ENCODE results near the gene CD302.

The CD302 gene

DNA sequence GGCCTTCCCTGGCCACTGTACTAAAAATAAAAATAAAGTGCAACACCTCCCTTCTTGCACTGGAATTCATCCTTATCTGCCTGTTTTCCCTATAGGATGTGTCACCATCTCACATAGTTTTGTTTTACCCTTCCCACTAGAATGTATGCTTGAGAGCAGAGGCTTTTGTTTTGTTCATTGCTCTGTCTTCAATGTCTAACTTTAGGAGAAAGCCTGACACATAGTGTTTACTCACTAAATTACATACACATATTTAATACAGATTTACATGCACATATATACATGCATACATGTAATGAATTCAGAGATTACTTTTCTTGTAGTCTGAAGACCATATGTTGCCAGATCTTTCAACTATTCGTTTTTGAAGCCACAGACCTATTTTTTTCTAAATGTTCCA lies 23.0 kb downstream of the CD302 start:
- Histone ChIP-seq H3K4me3 (ENCODE audit: low read depth, low read length) (no peak overlapping the region), H3K27me3 (no peaks in the 10 kb centered on the region), H3K4me1 (no peaks in the 10 kb centered on the region), H3K36me3 (no peaks in the 10 kb centered on the region), H3K9me3 (no peaks in the 10 kb centered on the region)
- DNase-seq = no peak
- TF ChIP-seq, protein P1, sequence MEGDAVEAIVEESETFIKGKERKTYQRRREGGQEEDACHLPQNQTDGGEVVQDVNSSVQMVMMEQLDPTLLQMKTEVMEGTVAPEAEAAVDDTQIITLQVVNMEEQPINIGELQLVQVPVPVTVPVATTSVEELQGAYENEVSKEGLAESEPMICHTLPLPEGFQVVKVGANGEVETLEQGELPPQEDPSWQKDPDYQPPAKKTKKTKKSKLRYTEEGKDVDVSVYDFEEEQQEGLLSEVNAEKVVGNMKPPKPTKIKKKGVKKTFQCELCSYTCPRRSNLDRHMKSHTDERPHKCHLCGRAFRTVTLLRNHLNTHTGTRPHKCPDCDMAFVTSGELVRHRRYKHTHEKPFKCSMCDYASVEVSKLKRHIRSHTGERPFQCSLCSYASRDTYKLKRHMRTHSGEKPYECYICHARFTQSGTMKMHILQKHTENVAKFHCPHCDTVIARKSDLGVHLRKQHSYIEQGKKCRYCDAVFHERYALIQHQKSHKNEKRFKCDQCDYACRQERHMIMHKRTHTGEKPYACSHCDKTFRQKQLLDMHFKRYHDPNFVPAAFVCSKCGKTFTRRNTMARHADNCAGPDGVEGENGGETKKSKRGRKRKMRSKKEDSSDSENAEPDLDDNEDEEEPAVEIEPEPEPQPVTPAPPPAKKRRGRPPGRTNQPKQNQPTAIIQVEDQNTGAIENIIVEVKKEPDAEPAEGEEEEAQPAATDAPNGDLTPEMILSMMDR (IDR thresholded peaks at IDR 0.05; ENCODE audit: low read depth, low read length) = no peak

DNA sequence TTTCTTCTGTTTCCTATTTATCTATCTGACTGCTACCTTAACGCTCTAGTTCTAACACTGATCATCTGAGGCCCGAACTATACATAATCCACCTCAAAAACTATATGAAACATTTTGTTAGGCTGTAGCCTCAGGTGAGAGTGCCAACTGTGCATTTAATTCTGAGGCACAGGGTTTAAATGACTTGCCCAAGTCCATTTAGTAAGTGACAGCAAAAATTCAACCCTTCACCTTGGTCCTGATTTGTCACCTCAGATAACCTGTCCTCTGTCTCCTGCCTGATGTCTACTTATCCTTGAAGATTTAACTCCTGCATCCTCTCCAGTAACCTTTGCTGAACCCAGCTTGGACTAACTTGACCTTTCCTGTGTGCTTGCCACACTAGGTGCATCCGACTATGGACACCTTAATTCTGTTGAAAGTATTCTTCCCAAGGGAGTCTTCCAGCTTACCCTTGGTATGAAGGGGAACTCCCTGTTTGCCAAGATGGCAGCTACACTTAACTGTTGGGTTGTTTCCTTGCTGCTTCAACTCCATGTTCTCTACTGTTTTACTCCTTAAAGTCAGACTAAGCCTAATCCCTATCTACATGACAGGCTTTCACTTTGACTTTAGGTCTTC lies 23.5 kb downstream of the CD302 start:
- Histone ChIP-seq H3K4me1 (no peaks in the 10 kb centered on the region), H3K36me3 (peaks cover 3% of the 10 kb centered on the region; the same call in 1 of the 2 replicates), H3K9me3 (no peaks in the 10 kb centered on the region), H3K4me3 (ENCODE audit: low read depth, low read length) (no peak overlapping the region), H3K27me3 (no peaks in the 10 kb centered on the region)
- TF ChIP-seq, protein P1 (IDR thresholded peaks at IDR 0.05; ENCODE audit: low read depth, low read length) = no peak
- DNase-seq = no peak

DNA sequence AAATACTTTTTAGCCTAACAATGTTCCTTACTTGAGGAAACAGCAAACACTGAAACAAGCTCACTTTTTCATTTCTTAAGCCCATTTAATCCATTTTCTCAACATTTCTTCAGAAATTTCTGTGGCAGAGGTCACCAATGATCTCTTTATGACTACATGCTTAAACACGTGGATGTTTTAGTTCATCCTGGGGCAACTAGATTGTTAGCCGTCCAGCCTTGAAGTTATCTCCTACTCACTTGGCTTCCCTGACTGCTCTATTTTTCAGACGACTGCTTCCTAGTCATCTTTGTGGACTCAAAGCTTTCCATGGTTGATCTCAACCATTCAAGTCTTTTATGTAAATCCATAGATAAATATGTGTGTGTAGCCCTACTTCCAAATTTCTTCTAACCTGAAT lies 24.1 kb downstream of the CD302 start:
- no peaks in the 10 kb centered on the region for H3K9me3 ChIP-seq
- H3K36me3 ChIP-seq = peaks cover 6% of the 10 kb centered on the region; the same call in 1 of the 2 replicates
- 0 out of 2 replicates have a peak, but pooled peaks cover under 1% of the 10 kb centered on the region for H3K4me1 ChIP-seq
- no peak for DNase-seq
- H3K27me3 ChIP-seq = no peaks in the 10 kb centered on the region
- TF ChIP-seq, protein P1 (IDR thresholded peaks at IDR 0.05; ENCODE audit: low read depth, low read length) = no peak
- H3K4me3 ChIP-seq (ENCODE audit: low read depth, low read length) = no peak overlapping the region

DNA sequence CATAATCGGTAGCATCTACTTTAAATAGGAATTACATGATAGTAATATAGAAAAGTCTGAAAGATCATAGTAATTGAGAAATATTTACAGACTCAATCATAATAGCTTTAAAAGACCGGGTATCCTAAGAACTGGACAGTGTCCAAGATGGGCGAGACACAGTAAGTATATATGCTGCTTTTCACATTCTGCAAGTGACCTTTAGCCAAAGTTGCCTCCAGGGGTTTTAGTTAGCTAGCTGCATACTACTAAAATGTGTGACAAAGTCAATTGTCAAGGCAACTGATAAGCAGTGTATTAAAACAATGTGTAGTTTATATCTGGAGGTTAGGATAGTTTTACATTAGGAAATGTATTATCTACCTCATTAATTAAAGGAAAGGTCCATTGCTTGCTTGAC lies 24.6 kb downstream of the CD302 start:
- DNase-seq = no peak
- no peaks in the 10 kb centered on the region for H3K27me3 ChIP-seq
- no peaks in the 10 kb centered on the region for H3K9me3 ChIP-seq
- peaks cover 6% of the 10 kb centered on the region; the same call in 1 of the 2 replicates for H3K36me3 ChIP-seq
- 0 out of 2 replicates have a peak, but pooled peaks cover 3% of the 10 kb centered on the region for H3K4me1 ChIP-seq
- no peak overlapping the region for H3K4me3 ChIP-seq (ENCODE audit: low read depth, low read length)
- TF ChIP-seq, protein P1 (IDR thresholded peaks at IDR 0.05; ENCODE audit: low read depth, low read length) = no peak

DNA sequence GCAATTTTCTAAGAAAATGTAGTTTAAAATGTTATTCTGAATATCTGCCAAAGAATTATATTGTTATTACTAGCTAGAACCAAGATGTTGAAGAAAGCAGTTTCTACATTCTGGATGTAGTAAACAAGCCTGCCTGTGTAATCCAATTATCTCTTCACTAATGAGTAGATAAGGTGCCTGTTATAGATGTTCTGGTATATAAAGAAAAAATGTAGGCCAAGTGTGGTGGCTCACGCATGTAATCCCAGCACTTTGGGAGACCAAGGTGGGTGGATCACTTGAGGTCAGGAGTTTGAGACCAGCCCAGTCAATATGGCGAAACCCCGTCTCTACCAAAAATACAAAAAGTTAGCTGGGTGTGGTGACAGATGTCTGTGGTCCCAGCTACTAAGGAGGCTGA lies 28.9 kb downstream of the CD302 start:
- 0 out of 2 replicates have a peak, but pooled peaks cover 3% of the 10 kb centered on the region for H3K4me1 ChIP-seq
- DNase-seq = no peak
- peaks cover 6% of the 10 kb centered on the region; the same call in 1 of the 2 replicates for H3K36me3 ChIP-seq
- no peak overlapping the region for H3K4me3 ChIP-seq (ENCODE audit: low read depth, low read length)
- H3K27me3 ChIP-seq = no peaks in the 10 kb centered on the region
- H3K9me3 ChIP-seq = no peaks in the 10 kb centered on the region
- TF ChIP-seq, protein P1 (IDR thresholded peaks at IDR 0.05; ENCODE audit: low read depth, low read length) = no peak

DNA sequence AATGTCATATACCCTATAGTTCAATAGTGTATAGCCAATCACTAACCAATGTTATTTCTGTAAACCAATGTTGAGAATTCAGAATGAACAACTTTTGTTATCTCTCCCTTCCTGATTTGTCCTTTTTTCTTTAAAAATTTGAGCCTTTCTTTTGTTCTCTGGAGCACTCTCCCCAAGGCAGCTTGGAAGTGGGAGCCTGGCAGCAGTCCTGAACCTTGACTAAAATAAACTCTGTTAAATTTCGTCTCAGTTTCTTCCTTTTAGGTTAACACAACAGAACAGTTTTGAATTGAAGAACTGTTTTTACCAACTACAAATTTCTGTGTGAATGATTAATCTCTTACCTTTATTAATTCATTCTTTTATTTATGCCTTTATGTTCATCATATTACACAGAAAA lies 35.9 kb downstream of the CD302 start:
- Histone ChIP-seq H3K9me3 (no peaks in the 10 kb centered on the region), H3K4me3 (ENCODE audit: low read depth, low read length) (no peak overlapping the region), H3K27me3 (no peaks in the 10 kb centered on the region), H3K36me3 (peaks cover 4% of the 10 kb centered on the region; the same call in 1 of the 2 replicates), H3K4me1 (no peaks in the 10 kb centered on the region)
- DNase-seq = no peak
- TF ChIP-seq, protein P1 (IDR thresholded peaks at IDR 0.05; ENCODE audit: low read depth, low read length) = no peak

Data from BE2C (cell line).